Activated B cell treated with CpG ODN at 0.5 μM for 24 hours (primary cell): ENCODE measurements around the gene NLRP9. TPM values are rescaled to one million over a fixed set of nuclear protein-coding genes. Genes with fewer than 3 reads are reported as not detected.
"Not testable (repeated sequence)": the region's sequence is repeated elsewhere in the genome, so short reads cannot be mapped to it uniquely, and the experiment has no call there.

Experiments used
- ATAC-seq: fragments of 200-7000 bp; cut with Tn5 transposase; one replicate; pipeline ENCODE4 v1.10.0; 2021; ENCODE audit warnings: low read depth, mild to moderate bottlenecking, moderate library complexity
- CTCF ChIA-PET: fragments of 350-600 bp; sonication (Branson Sonifier 250); formaldehyde crosslinking; loops from one replicate; lab custom pipeline; 2021; ENCODE audit warnings: antibody characterized with exemption; lab: Charles Lee
- POLR2A ChIA-PET: fragments of 350-600 bp; sonication (Branson Sonifier 250); formaldehyde crosslinking; loops from one replicate; lab custom pipeline; 2021; ENCODE audit warnings: antibody characterized with exemption; lab: Charles Lee
- DNase-seq: peaks from one replicate; pipeline ENCODE4 v3.0.0; 2022
- H3K27ac Mint-ChIP-seq: one replicate; pipeline ENCODE4 v1.8.0; 2020; ENCODE audit warnings: mixed read lengths
- H3K27me3 Mint-ChIP-seq: one replicate; pipeline ENCODE4 v1.8.0; 2021; ENCODE audit warnings: mixed read lengths
- H3K36me3 Mint-ChIP-seq: one replicate; pipeline ENCODE4 v1.8.0; 2021; ENCODE audit warnings: low read depth, mixed read lengths
- H3K4me1 Mint-ChIP-seq: one replicate; pipeline ENCODE4 v1.8.0; 2021; ENCODE audit warnings: mixed read lengths
- H3K4me3 Mint-ChIP-seq: one replicate; pipeline ENCODE4 v1.8.0; 2020; ENCODE audit warnings: mild to moderate bottlenecking, mixed read lengths
- H3K9me3 Mint-ChIP-seq: one replicate; pipeline ENCODE4 v1.8.0; 2020; ENCODE audit warnings: mixed read lengths
- intact Hi-C: fragments of 100-400 bp; cut with micrococcal nuclease; formaldehyde crosslinking; loops from one replicate; pipeline ENCODE4 v1.15.1; 2024
- total RNA-seq: library from RNA; stranded (reverse); gene quantifications from 2 replicates; pipeline ENCODE4 v1.2.3, GENCODE V29; 2022
- TF ChIP-seq, protein P1 (sequence below): fragments of 200-600 bp; IDR thresholded peaks from one replicate; pipeline ENCODE4 v1.8.0; 2022; ENCODE audit warnings: antibody characterized with exemption, mild to moderate bottlenecking

The NLRP9 gene
- total RNA-seq, 1 donor from 2014 or later, result not detected

DNA sequence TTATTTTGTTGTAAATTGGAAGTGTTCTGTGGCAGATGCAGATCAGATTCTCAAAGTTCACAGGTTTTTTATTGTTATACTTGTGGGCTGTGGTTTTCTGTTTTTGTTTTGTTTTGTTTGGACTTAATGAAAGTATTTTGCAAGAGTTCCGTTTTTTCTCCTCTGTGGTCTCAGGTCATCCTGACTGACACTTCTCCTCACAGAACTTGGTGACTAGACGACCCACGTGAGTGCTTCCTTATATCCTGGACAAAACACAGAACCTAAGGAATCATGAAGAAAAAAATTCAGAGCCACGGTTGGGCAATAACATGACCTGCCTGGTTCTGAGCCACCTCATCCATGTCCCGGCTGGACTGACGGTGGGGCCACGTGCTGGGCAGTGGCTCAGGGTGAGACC, 28.3 kb upstream of the NLRP9 start:
- DNase-seq (no peak), ATAC-seq (no peak)
- no peaks in the 10 kb centered on the region for H3K36me3 Mint-ChIP-seq
- peaks cover 22% of the 10 kb centered on the region for H3K27me3 Mint-ChIP-seq
- intact Hi-C loops, result no loop called here
- ChIA-PET POLR2A (no interaction called here), CTCF (no interaction called here)
- H3K4me3 Mint-ChIP-seq, result no peak overlapping the region
- peaks cover 9% of the 10 kb centered on the region for H3K9me3 Mint-ChIP-seq
- TF ChIP-seq, protein P1, sequence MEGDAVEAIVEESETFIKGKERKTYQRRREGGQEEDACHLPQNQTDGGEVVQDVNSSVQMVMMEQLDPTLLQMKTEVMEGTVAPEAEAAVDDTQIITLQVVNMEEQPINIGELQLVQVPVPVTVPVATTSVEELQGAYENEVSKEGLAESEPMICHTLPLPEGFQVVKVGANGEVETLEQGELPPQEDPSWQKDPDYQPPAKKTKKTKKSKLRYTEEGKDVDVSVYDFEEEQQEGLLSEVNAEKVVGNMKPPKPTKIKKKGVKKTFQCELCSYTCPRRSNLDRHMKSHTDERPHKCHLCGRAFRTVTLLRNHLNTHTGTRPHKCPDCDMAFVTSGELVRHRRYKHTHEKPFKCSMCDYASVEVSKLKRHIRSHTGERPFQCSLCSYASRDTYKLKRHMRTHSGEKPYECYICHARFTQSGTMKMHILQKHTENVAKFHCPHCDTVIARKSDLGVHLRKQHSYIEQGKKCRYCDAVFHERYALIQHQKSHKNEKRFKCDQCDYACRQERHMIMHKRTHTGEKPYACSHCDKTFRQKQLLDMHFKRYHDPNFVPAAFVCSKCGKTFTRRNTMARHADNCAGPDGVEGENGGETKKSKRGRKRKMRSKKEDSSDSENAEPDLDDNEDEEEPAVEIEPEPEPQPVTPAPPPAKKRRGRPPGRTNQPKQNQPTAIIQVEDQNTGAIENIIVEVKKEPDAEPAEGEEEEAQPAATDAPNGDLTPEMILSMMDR, result no peak
- no peaks in the 10 kb centered on the region for H3K4me1 Mint-ChIP-seq
- no peak overlapping the region for H3K27ac Mint-ChIP-seq

DNA sequence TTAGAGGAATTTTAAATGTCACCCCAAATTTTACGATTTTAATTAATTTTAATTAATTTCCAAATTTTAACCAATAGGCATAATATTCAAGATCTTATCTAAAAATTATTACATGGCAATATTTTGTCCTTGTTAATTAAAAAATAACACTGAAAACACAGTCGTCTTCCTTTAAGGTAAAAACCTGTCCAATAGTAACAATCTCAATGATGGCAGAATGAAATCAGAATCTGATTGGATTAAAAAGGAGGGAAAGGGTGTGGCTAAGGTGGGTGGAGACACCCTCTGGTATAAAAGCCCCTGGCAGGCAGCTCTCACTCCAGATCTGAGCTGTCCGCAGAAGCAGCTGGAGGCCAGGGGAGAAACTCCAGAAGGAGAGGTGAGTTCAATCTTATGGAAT, 20.6 kb upstream of the NLRP9 start, which contains the start of gene RFPL4A:
TSS of gene RFPL4A (plus strand) at position 301 of the 400 bp plus-strand sequence. CDS start 2,704 bp downstream, outside the sequence.
- POLR2A ChIA-PET, intact Hi-C loops, H3K27ac Mint-ChIP-seq: not testable (repeated sequence)

DNA sequence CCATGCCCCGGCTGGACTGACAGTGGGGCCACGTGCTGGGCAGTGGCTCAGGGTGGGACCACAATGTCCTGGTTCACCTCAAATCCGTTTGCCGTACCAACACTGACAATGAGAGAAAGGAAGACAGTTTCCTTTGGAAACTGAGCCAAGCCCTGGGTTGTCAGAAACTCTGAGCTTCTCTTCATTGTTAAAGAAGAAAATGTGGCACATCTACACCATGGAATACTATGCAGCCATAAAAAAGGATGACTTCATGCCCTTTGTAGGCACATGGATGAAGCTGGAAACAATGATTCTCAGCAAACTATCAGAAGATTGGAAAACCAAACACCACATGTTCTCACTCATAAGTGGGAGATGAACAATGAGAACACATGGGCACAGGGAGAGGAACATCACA, 18.6 kb upstream of the NLRP9 start:
- H3K4me3 Mint-ChIP-seq, H3K9me3 Mint-ChIP-seq, H3K4me1 Mint-ChIP-seq, DNase-seq, CTCF ChIA-PET, H3K36me3 Mint-ChIP-seq, intact Hi-C loops, H3K27ac Mint-ChIP-seq, ATAC-seq, POLR2A ChIA-PET: not testable (repeated sequence)
- peaks cover 13% of the 10 kb centered on the region for H3K27me3 Mint-ChIP-seq

More for the DNA sequence above, 20.6 kb upstream of the NLRP9 start, which contains the start of gene RFPL4A:
- CTCF ChIA-PET, H3K4me3 Mint-ChIP-seq, DNase-seq, H3K9me3 Mint-ChIP-seq, H3K4me1 Mint-ChIP-seq, H3K36me3 Mint-ChIP-seq, ATAC-seq: not testable (repeated sequence)
- peaks cover 13% of the 10 kb centered on the region for H3K27me3 Mint-ChIP-seq

DNA sequence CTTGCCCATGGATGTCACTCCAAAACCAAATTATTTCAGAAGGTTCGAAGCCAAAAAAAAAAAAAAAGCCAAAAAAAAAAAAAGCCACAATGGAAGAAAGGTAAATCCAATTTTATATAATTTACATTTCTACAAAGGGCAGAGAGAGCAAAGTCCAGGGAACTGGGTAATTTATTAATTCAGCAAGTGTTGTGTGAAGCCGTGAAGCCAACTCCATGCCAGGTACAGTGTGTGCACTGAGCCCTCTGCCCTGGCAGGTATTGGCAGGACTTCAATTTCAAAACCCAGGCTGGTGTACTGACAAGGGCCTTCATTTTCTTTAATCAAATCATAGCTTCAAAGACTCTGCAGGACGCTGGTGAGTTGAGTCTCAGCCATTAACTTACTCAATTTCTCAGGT, 15.2 kb upstream of the NLRP9 start:
- Mint-ChIP-seq H3K4me1 (no peaks in the 10 kb centered on the region), H3K27ac (no peak overlapping the region), H3K9me3 (peaks cover 2% of the 10 kb centered on the region), H3K4me3 (no peak overlapping the region), H3K27me3 (peaks cover 10% of the 10 kb centered on the region), H3K36me3 (no peaks in the 10 kb centered on the region)
- TF ChIP-seq, protein P1, result no peak
- no peak for DNase-seq
- CTCF ChIA-PET, result no interaction called here
- intact Hi-C loops, result no loop called here
- no peak for ATAC-seq
- POLR2A ChIA-PET, result no interaction called here

DNA sequence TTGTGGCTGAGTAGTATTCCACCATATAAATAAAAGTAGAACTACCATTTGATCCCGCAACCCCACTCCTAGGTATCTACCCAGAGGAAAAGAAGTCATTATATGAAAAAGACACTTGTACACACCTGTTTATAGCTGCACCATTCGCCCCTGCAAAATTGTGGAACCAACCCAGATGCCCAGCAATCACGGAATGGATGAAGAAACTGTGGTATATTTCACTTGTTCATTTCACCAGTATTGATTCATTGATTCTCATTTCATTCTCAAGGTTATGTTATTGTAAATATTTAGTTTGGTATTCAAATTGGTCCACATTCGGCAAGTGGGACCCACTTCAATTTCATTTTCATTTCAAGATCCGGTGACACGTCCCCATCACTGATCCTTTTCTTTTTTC, 12.5 kb upstream of the NLRP9 start:
- H3K27ac Mint-ChIP-seq, result no peak overlapping the region
- ChIA-PET POLR2A (no interaction called here), CTCF (no interaction called here)
- no peak for ATAC-seq
- no peak overlapping the region for H3K4me3 Mint-ChIP-seq
- no peaks in the 10 kb centered on the region for H3K4me1 Mint-ChIP-seq
- H3K9me3 Mint-ChIP-seq, result no peaks in the 10 kb centered on the region
- intact Hi-C loops, result no loop called here
- no peak for DNase-seq
- H3K27me3 Mint-ChIP-seq, result peaks cover 5% of the 10 kb centered on the region
- H3K36me3 Mint-ChIP-seq, result no peaks in the 10 kb centered on the region
- TF ChIP-seq, protein P1, result no peak

- H3K27me3 Mint-ChIP-seq, POLR2A ChIA-PET, H3K4me1 Mint-ChIP-seq, H3K4me3 Mint-ChIP-seq, DNase-seq, ATAC-seq, H3K9me3 Mint-ChIP-seq, H3K36me3 Mint-ChIP-seq, intact Hi-C loops, CTCF ChIA-PET, H3K27ac Mint-ChIP-seq: not testable (repeated sequence)
Observed at GRCh38 chr19:55730378-55730777, 7.8 kb downstream of the NLRP9 start.

DNA sequence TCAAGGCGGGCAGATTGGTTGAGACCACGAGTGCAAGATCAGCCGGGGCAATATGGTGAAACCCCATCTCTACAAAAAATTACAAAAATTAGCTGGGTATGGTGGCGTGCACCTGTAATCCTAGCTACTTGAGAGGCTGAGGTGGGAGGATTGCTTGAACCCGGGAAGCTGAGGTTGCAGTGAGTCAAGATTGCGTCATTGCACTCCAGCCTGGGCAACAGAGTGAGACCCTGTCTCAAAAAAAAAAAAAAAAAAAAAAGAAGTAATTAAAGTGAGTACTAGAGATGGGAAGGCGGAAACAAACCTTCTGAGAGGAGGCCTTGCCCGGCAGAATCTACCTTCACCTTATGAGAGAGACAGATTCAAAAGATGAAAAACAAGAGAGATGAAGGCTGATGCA, 14.7 kb downstream of the NLRP9 start:
- Mint-ChIP-seq H3K4me1 (no peaks in the 10 kb centered on the region), H3K27me3 (peaks cover 28% of the 10 kb centered on the region), H3K4me3 (no peak overlapping the region), H3K36me3 (no peaks in the 10 kb centered on the region), H3K9me3 (peaks cover 18% of the 10 kb centered on the region), H3K27ac (no peak overlapping the region)
- POLR2A ChIA-PET, result no interaction called here
- TF ChIP-seq, protein P1, result no peak
- intact Hi-C loops, result no loop called here
- ATAC-seq, result no peak
- no peak for DNase-seq
- CTCF ChIA-PET, result no interaction called here
